ENCODE data around the gene NET1.

Gene NET1

GRCh38 chr10:5442065-5442989 is 30.0 kb downstream of the NET1 start:
- in situ Hi-C loops (cut with HindIII; ENCODE audit: low sequenced_read_pairs) = no loop called here

GRCh38 chr10:5442990-5443370 is 30.6 kb downstream of the NET1 start:
- in situ Hi-C loops (cut with HindIII; ENCODE audit: low sequenced_read_pairs) = no loop called here

- in situ Hi-C loops (cut with HindIII; ENCODE audit: low sequenced_read_pairs) = no loop called here
These were observed 31.1 kb downstream of the NET1 start for GRCh38 chr10:5443429-5443828.

GRCh38 chr10:5445006-5445405 is 32.6 kb downstream of the NET1 start:
- in situ Hi-C loops (cut with HindIII; ENCODE audit: low sequenced_read_pairs) = no loop called here

GRCh38 chr10:5446390-5446926 is 34.1 kb downstream of the NET1 start:
- in situ Hi-C loops (cut with HindIII; ENCODE audit: low sequenced_read_pairs) = no loop called here

- in situ Hi-C loops (cut with HindIII; ENCODE audit: low sequenced_read_pairs) = no loop called here
These were observed 34.7 kb downstream of the NET1 start for GRCh38 chr10:5447056-5447455.

GRCh38 chr10:5447611-5448071 is 35.3 kb downstream of the NET1 start:
- in situ Hi-C loops (cut with HindIII; ENCODE audit: low sequenced_read_pairs) = no loop called here

- in situ Hi-C loops (cut with HindIII; ENCODE audit: low sequenced_read_pairs) = no loop called here
These were observed 36.1 kb downstream of the NET1 start for GRCh38 chr10:5448333-5449001.

- in situ Hi-C loops (cut with HindIII; ENCODE audit: low sequenced_read_pairs) = no loop called here
These were observed 36.9 kb downstream of the NET1 start for GRCh38 chr10:5449227-5449626.

- in situ Hi-C loops (cut with HindIII; ENCODE audit: low sequenced_read_pairs) = no loop called here
These were observed 37.5 kb downstream of the NET1 start for GRCh38 chr10:5449823-5450222.

- in situ Hi-C loops (cut with HindIII; ENCODE audit: low sequenced_read_pairs) = no loop called here
These were observed 38.4 kb downstream of the NET1 start for GRCh38 chr10:5450605-5451384.

- in situ Hi-C loops (cut with HindIII; ENCODE audit: low sequenced_read_pairs) = no loop called here
These were observed 41.6 kb downstream of the NET1 start for GRCh38 chr10:5453749-5454489.

- in situ Hi-C loops (cut with HindIII; ENCODE audit: low sequenced_read_pairs) = no loop called here
These were observed 44.2 kb downstream of the NET1 start for GRCh38 chr10:5456563-5456962.

GRCh38 chr10:5457741-5458140 is 45.4 kb downstream of the NET1 start:
- in situ Hi-C loops (cut with HindIII; ENCODE audit: low sequenced_read_pairs) = no loop called here

GRCh38 chr10:5458425-5458824 is 46.1 kb downstream of the NET1 start:
- in situ Hi-C loops (cut with HindIII; ENCODE audit: low sequenced_read_pairs) = no loop called here

GRCh38 chr10:5458949-5459747 is 46.8 kb downstream of the NET1 start:
- in situ Hi-C loops (cut with HindIII; ENCODE audit: low sequenced_read_pairs) = no loop called here

GRCh38 chr10:5460468-5461202 is 48.3 kb downstream of the NET1 start:
- in situ Hi-C loops (cut with HindIII; ENCODE audit: low sequenced_read_pairs) = no loop called here

- in situ Hi-C loops (cut with HindIII; ENCODE audit: low sequenced_read_pairs) = no loop called here
These were observed 48.8 kb downstream of the NET1 start for GRCh38 chr10:5461203-5461588.

All from DLD1 (cell line).